Hepatic stellate cell (primary cell): Measurements from ENCODE around the gene RSPH3.
"Not testable (repeated sequence)": the region's sequence is repeated elsewhere in the genome, so short reads cannot be mapped to it uniquely, and the experiment has no call there.

ENCODE experiments used
- DNase-seq: peaks from one replicate; pipeline ENCODE4 v3.0.0; 2011; ENCODE audit warnings: low spot score

Gene RSPH3

GRCh38 chr6:158972241-158973233 is 27.5 kb downstream of the RSPH3 start:
- peak; percentile 19 for DNase-seq

GRCh38 chr6:158970640-158971275 is 29.2 kb downstream of the RSPH3 start:
- no peak for DNase-seq

- DNase-seq: no peak
Observed at GRCh38 chr6:158969148-158969547, 30.9 kb downstream of the RSPH3 start.

- DNase-seq: no peak
Observed at GRCh38 chr6:158963020-158963808, 36.8 kb downstream of the RSPH3 start.

GRCh38 chr6:158962371-158962770 is 37.6 kb downstream of the RSPH3 start:
- no peak for DNase-seq

- DNase-seq: no peak
Observed at GRCh38 chr6:158960026-158960425, 40.0 kb downstream of the RSPH3 start.

- DNase-seq: no peak
Observed at GRCh38 chr6:158959552-158959951, 40.5 kb downstream of the RSPH3 start.

- DNase-seq: no peak
Observed at GRCh38 chr6:158958504-158959386, 41.3 kb downstream of the RSPH3 start.

GRCh38 chr6:158955255-158955654 is 44.7 kb downstream of the RSPH3 start:
- DNase-seq: no peak

- DNase-seq: no peak
Observed at GRCh38 chr6:158954753-158955152, 45.2 kb downstream of the RSPH3 start.

GRCh38 chr6:158952011-158952410 is 48.0 kb downstream of the RSPH3 start:
- DNase-seq: not testable (repeated sequence)

GRCh38 chr6:158951565-158951964 is 48.4 kb downstream of the RSPH3 start:
- DNase-seq: not testable (repeated sequence)

- no peak for DNase-seq
Observed at GRCh38 chr6:158947284-158947683, 52.7 kb downstream of the RSPH3 start.

GRCh38 chr6:158943380-158944032 is 56.5 kb downstream of the RSPH3 start:
- DNase-seq: no peak

- DNase-seq: no peak
Observed at GRCh38 chr6:158942349-158942748, 57.7 kb downstream of the RSPH3 start.

GRCh38 chr6:158941246-158941645 is 58.8 kb downstream of the RSPH3 start:
- DNase-seq: no peak

- peak; percentile 20 for DNase-seq
Observed at GRCh38 chr6:158939255-158940159, 60.5 kb downstream of the RSPH3 start.

GRCh38 chr6:158938811-158939254 is 61.2 kb downstream of the RSPH3 start:
- peak; percentile 41 for DNase-seq

GRCh38 chr6:158938220-158938619 is 61.8 kb downstream of the RSPH3 start:
- DNase-seq: no peak

- DNase-seq: no peak
Observed at GRCh38 chr6:158934157-158934556, 65.8 kb downstream of the RSPH3 start.
